Measurements from ENCODE around the gene NUAK2.

Gene NUAK2

DNA sequence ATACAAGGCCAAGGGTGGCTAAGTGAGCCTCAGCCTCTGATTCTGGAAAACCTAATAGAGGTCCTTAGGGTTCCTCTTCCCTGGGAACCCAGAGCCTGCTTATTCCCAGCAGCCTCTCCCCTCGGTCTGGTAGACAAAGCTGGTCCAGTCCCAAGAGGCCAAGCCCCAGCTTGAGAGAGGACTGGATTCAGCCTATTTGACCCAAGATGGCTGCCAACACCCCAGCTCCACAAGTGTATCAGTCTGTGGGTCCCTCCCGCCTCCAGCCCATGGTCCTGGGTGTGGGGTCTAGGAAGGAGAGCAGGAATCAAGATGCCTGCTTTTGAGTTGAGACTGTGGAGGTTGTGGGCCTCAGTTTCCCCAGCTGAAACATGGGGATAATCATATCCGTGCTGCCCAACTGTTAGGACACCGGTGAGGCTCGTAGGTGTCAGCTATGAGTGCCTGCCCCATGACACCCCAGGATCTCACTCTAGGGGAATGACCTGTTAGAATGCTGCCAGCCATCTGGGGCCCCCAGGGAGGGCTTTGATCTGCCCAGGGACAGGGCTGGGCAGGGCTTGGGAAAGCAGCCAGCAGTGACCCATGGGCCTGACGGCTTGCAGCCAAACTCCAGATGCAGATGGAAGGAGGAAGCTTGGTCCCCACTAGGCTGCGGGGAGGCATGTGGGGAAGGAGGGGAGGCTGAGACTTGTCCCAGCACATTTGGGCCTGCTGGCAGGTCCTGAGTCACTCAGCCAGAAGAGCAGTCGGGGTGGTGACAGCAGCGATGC, 45.4 kb downstream of the NUAK2 start:
- in situ Hi-C loops (cut with MboI; ENCODE audit: low sequenced_read_pairs), result no loop called here

DNA sequence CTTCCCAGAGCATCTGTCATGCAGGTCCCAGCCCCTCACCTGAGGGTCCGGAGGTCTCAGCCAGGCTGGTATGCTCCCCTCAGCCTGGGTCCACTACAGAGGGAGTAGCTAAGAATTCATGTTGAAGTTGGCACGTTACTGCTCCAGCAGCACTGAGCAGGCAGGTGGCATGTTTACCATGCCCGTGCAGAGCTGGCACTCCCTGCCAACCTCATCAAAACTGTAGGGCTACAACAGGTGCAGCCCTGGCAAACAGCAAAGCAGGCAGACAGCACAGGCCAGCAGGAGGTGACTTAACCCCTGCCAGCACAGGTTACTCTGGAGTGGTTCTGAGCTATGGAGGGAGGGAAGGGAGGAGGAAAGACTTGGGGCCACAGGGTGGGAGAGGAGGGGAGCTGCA, 46.4 kb downstream of the NUAK2 start:
- in situ Hi-C loops (cut with MboI; ENCODE audit: low sequenced_read_pairs), result no loop called here

DNA sequence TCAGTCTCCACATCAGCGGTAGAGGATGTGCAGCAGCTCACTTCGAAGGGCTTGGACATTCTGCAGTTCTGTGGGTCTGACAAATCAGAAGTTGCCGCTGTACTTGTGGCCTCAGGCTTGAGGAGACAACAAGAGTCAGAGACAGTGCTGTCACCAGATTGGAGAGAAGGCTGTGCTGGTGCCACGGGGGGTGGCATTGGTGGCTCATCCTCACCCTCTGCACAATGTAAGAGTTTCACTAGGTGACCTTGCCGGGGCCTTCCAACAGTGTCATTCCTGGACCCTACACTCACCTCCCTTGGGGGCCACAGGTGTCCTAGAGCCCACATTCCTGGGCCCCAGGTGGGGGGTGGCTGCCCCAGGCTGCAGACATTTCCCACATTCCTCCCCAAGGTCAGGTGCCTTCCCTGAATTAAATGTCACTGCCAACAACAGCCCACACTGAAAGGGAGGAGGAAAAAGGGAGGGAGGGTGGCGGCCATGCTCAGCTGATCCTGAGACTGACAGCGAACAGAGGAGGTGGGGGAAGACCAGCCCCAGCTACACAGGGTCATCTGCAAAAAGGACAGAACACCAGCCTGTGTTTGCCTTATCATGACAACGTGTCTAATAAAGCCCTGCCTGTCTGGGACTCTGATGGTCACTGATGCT, 47.4 kb downstream of the NUAK2 start:
- in situ Hi-C loops (cut with MboI; ENCODE audit: low sequenced_read_pairs), result no loop called here

DNA sequence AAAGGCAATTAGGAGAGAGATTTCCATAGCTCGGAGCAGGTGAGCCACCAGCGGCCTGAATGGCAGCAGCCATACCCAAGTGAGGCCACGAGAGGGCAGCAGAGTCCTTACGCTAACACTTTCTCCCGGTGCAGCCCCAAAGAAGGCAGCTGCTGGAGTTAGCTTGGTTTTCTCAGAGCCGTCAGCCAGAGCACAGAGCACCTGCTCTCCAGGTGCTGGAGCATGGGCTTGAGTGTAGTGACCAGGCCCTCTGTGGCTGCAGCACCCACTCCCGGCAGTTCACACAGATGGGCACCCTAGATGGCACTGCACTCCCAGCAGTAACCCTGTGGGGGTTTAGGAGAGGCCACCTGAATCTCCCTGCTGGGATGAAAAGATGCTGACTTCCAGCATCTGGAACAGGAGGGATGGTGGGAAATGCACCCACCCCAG, 48.0 kb downstream of the NUAK2 start:
- in situ Hi-C loops (cut with MboI; ENCODE audit: low sequenced_read_pairs), result no loop called here

DNA sequence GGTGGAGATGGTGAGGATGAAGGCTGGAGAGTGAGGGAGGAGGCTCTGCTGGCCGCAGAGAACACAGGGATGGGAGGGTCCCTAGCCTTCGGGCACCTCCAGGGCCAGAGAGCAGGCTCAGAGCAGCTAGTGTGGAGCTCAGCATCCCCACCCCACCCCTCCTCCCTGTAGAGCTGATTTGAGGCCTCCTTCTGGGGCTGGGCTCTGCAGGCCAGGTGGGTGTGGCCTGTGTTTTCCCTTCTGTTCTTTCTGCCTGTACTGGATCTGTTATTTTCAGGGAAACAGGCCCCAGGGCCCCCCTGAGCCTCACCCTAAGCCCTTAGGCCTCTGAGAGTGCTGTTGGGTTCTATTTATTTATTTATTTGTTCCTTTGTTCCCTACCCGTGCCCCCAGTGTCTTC, 49.0 kb downstream of the NUAK2 start:
- in situ Hi-C loops (cut with MboI; ENCODE audit: low sequenced_read_pairs), result no loop called here

DNA sequence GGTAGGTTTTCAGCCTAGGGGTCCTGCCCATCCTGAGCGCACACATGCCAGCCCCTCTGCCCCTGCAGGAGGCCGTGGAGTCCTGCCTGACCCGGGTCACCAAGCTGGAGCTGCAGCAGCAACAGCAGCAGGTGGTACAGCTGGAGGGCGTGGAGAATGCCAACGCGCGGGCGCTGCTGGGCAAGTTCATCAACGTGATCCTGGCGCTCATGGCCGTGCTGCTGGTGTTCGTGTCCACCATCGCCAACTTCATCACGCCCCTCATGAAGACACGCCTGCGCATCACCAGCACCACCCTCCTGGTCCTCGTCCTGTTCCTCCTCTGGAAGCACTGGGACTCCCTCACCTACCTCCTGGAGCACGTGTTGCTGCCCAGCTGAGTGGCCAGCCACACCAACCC, 49.8 kb downstream of the NUAK2 start:
- in situ Hi-C loops (cut with MboI; ENCODE audit: low sequenced_read_pairs), result no loop called here

DNA sequence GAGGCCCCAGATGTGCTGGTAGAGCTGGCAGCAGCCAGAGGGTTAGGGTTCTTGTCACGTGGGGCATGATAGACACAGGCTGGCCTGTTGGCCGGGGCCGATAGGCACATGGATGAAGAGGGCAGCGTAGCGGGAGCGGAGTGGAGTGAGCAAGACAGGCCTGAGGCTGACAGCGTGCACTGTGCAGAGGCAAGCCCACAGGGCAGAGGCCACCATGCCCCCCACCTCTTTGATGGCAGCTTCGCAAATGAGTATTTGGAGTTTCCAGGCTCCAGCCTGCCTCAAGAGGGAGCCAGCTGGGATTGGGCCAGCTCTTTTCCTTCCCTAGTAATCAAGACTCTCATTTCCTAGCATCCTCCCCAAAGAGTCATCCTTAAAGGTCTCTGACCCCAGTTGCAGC, 50.3 kb downstream of the NUAK2 start:
- in situ Hi-C loops (cut with MboI; ENCODE audit: low sequenced_read_pairs), result no loop called here

DNA sequence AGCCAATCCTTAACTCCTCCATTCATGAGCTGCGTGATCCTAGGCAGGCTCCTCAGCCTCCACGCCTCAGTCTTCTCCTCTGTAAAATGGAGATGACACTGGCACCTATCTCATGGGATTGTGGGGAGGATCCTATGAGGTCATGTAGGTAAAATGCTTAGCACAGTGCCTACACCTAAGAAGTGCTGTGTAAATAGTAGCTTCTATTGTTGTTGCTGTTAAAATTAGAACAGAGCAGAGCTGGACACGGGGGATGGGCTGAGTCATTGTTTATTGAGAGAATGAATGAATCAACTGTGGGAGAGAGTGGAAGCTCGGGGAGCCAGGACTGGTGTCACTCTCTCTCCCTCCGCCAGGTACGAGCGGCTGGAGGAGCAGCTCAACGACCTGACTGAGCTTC, 50.8 kb downstream of the NUAK2 start:
- in situ Hi-C loops (cut with MboI; ENCODE audit: low sequenced_read_pairs), result no loop called here

DNA sequence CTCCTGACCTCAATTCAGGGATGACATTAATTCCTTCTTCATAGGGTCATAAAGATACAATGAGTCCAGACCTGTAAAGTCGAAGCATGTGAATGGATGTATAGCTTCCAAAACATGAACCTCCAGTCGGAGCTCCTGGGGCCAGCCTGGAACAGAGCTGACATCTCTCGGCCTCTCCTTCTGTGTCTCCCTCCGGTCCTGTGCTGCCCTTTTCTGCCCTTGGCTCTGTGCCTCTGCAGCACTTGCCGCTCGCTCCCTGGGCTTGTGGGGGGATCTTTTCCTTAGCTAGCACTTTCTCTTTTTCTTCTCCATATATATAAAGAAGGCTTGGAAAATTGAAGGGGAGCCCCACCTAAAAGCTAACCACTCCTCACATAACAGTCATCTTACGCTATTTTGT, 51.3 kb downstream of the NUAK2 start:
- in situ Hi-C loops (cut with MboI; ENCODE audit: low sequenced_read_pairs), result no loop called here

DNA sequence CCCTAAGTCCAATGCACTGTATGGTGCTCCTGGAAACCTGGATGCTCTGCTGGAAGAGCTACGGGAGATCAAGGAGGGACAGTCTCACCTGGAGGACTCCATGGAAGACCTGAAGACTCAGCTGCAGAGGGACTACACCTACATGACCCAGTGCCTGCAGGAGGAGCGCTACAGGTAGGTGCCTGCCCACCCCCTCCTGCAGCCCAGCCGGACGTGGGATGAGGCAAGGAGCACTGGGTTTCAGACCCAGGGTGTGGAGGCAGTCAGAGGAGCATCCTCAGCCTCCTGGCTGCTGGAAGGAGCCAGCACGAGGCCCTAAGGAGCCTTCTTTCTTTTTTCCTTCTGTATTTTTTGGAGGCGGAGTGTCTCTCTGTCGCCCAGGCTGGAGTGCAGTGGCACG, 51.8 kb downstream of the NUAK2 start:
- in situ Hi-C loops (cut with MboI; ENCODE audit: low sequenced_read_pairs), result no loop called here

DNA sequence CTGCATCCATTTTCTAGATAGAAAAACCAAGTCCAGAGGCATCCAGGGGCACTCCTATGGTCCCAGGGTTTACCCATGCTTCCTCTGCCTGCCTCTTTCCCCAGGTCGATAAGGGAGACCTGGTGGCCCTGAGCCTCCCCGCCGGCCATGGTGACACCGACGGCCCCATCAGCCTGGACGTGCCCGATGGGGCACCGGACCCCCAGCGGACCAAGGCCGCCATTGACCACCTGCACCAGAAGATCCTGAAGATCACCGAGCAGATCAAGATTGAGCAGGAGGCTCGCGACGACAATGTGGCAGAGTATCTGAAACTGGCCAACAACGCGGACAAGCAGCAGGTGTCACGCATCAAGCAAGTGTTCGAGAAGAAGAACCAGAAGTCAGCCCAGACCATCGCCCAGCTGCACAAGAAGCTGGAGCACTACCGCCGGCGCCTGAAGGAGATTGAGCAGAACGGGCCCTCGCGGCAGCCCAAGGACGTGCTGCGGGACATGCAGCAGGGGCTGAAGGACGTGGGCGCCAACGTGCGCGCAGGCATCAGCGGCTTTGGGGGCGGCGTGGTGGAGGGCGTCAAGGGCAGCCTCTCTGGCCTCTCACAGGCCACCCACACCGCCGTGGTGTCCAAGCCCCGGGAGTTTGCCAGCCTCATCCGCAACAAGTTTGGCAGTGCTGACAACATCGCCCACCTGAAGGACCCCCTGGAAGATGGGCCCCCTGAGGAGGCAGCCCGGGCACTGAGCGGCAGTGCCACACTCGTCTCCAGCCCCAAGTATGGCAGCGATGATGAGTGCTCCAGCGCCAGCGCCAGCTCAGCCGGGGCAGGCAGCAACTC, 52.5 kb downstream of the NUAK2 start:
- in situ Hi-C loops (cut with MboI; ENCODE audit: low sequenced_read_pairs), result no loop called here

DNA sequence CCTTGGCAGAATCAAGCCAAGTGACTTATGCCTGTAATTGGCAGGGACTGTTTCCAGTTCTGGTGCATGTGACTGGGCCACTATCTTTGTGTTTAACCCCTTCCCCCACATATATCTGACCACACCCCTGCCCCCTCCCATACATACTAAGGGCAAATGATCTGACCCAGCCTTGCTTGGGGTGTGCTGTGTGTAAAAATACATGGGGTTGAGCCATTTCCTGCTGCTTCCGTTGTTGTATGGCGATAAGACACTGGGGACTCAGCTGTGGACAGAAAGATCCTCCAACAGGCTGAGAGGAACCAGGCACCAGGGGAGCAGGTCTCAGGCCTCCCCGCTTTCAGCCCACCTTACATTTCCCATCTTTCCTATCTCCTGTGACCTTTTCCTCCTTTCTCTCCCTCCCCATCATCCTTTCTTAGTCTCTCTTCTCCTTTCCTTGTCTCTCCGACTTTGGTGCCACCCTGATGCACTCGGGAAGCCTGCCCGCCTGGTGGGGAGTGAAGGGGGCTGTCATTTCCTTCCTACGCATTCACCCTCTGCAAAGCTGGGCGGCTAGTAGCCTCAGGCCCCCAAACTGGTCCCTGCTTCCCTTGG, 54.1 kb downstream of the NUAK2 start:
- in situ Hi-C loops (cut with MboI; ENCODE audit: low sequenced_read_pairs), result no loop called here

DNA sequence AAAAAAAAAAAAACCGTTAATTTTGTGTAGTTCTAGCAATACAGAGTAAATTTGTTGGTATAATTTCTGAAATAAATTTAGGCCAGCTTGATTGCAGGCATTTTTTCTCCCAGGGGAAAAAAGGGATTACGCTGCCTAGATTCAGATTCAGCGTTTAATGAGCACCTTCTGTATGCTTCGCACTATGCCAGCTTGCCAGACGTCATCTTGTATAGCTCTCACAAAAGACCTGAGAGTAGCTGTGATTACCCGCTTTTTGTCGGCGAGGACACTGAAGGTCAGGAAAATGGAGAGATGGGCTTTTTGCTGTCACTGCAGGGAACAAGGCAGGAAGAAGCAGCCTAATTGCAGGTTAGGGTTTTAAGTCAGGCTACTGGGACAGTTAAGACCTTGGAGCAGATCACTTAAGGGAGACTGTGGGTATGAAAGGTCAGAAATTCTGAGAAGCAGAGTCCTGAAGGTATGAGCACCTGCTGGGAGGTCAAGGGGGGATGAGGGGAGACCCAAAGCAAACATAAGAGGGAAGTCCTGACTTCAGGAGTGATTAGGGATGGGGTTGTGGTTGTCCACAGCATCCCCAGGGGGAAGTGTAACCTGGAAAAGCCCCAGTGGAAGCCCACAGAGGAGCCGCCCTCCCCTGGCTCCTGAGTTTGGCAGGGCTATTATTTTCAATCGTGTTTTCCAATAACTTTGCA, 54.8 kb downstream of the NUAK2 start:
- in situ Hi-C loops (cut with MboI; ENCODE audit: low sequenced_read_pairs), result no loop called here

DNA sequence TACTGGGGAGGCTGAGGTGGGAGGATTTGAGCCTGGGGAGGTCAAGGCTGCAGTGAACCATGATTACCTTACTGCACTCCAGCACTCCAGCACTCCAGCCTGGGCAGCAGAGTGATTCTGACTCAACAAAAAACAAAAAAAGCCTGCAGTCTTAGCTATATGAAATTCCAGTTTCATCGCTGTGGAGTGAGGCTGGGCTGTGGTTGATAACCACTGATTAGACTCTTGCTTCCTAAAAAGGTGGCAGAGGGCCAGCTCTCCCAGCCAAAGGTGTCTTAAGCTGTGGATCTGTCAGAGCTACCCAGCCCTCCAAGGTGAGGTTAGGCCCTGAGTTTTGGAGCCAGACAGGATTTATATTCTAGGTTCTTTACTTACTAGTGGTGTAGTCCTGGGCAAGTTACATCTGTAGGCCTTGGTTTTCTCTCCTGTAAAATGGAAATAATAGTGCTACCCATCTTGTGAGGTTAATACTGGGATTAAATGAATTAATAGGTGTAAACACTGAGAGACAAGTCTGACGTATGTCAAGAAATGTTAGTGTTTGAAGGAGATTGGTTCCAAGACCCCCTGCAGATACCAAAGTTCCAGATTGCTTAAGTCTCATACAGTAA, 57.9 kb downstream of the NUAK2 start:
- in situ Hi-C loops (cut with MboI; ENCODE audit: low sequenced_read_pairs), result no loop called here

DNA sequence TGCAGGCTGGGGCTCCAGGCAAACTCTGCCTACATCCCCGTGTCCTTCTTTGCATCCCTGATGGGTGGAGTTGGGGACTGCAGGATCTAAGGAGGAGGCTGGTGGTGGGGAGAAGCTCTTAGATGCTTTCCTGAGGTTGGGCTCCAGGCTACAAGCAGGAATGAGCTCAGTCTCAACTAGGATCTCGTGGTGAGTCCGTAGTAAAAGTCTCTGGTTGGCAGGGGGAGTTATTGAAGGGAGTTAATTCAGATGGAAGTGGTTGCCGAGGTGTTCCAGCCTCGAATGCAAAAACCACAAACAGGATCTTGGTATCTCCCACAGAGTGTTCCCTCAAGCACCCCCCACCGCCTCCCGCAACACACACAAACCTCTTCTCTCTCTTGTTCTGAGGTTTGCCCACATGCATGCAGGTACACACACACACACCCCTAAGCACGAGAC, 58.8 kb downstream of the NUAK2 start:
- in situ Hi-C loops (cut with MboI; ENCODE audit: low sequenced_read_pairs), result no loop called here

DNA sequence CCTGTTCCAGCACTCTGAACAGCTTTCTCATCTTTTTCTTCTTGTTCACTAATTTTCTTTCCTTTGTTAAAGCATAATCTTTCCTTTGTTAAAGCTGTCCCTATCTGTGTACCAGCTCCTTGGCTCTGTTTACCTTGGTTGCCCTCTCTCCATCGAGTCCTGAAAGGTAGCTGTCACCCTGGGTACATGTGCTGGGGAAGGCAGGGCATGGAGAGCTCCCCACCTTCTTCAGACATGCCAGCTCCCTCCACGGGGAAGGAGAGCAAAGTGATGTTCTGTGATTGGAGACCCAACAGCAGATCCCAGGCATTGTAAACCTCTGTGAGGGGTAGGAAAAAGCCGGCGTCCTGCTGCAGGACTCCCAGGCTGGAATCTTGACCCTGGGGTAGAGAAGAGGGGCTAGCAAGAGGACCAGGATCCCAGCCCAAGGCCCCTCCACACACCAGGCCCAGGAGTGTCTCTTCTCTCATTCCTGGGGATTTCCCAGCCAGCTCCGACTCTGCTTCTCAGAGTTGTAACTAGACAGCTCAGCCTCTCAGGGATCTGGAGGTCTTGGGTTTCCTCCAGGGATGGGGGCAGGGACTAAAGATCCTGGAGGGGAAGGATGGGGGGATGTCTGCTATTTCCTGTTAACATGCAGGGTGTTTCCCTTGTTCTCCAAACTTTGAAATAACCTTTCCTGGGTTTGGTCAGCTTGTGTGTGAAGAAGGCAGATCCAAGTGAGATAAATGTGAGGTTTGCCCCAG, 59.4 kb downstream of the NUAK2 start:
- in situ Hi-C loops (cut with MboI; ENCODE audit: low sequenced_read_pairs), result no loop called here

DNA sequence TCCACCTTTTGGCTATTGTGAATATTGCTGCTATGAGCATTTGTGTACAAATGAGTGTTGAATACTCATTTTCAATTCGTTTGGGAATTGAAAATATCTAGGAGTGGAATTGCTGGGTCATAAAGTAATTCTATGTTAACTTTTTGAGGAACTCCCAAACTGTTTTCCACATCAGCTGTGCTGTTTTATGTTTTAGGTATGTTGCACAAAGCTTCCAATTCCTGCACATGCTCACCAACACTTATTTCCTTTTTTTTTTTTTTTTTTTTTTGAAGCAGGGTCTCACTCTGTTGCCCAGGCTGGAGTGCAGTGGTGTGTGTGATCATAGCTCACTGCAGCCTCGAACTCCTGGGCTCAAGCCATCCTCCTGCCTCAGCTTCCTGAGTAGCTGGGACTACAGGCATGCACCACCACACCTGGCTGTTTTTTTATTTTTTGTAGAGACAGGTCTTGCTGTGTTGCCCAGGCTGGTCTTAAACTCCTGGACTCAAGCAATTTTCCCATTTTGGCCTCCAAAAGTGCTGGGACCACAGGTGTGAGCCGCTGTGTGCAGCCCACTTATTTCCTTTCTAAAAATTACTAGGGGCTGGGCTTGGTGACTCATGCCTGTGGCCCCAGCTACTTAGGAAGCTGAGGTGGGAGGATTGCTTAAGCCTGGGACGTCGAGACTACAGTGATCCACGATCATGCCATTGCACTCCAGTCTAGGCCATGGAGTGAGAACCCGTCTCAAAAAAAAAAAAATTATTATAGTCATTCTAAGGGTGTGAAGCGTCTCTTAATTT, 60.4 kb downstream of the NUAK2 start:
- in situ Hi-C loops (cut with MboI; ENCODE audit: low sequenced_read_pairs), result no loop called here

DNA sequence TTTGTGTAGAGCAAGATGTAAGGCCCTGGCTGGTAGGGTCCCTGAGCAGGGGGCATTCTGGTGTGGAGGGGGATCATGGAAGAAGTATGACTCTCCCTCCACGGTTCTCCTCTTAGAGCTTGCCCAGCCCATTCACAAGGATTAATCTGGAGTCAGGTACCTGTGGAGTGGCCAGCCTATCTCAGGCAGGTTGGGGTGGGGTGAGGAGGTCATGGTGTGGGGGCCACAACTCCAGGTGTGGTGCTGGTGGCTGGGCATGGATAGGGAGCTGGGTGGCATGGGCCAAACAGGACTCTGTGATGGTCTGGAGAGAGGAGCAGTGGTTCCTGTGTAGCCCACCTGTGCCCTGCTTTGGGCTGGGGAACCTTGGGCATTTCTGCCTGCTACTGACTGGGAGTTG, 61.5 kb downstream of the NUAK2 start:
- in situ Hi-C loops (cut with MboI; ENCODE audit: low sequenced_read_pairs), result no loop called here

DNA sequence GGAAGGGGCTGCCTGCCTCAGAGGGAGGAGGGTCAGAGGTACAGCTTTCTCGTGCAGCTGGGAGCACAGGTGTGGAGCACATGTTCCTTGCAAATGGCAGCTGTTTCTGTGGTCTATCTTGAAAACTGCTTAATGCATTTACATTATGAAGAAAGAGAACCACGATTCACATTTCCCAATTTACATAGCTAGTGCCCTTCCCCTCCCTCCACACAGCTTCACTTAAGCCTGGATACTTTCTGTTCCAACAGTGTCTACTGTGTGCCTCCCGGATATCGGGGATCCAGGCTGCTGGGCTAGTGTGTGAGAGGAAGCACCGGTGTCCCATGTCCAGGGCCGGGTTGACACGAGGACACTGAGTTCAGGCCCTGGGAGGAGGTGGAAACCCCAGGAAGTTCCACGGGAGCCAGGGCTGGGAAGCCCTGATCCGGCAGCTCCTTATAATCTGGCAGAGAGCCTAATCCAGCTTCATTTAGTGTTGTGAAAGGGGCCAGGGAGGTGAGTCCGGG, 62.2 kb downstream of the NUAK2 start:
- in situ Hi-C loops (cut with MboI; ENCODE audit: low sequenced_read_pairs), result no loop called here

Measured in hTERT RPE-1 (cell line).